GM23338 (cell line): Measurements from ENCODE around the gene SPINK8. TPM values are rescaled to one million over a fixed set of nuclear protein-coding genes. Genes with fewer than 3 reads are reported as not detected.

Experiments
- ATAC-seq: fragments of 200-7000 bp; cut with Tn5 transposase; 3 replicates; pipeline ENCODE4 v1.9.1; 2020
- DNase-seq: peaks from one replicate; pipeline ENCODE4 v3.0.0-alpha.2; 2015; ENCODE audit warnings: low spot score
- H2AFZ ChIP-seq: fragments of 200-600 bp; sonication (generic); 2 replicates; pipeline ENCODE4 v1.8.0; 2016; ENCODE audit warnings: antibody characterized with exemption, mild to moderate bottlenecking, moderate library complexity
- H3F3A ChIP-seq: fragments of 200-600 bp; sonication (generic); replicated peaks from 2 replicates; pipeline ENCODE4 v1.8.0; 2017; ENCODE audit warnings: antibody characterized with exemption, mixed run types, low read depth
- H3K27ac ChIP-seq: fragments of 200-600 bp; sonication (generic); 2 replicates; pipeline ENCODE4 v1.6.1; 2016; ENCODE audit warnings: low read depth
- H3K27me3 ChIP-seq: fragments of 200-600 bp; sonication (generic); 2 replicates; pipeline ENCODE4 v1.8.0; 2016; ENCODE audit warnings: mild to moderate bottlenecking, mixed run types, moderate library complexity; ENCODE audit not compliant: insufficient read depth
- H3K36me3 ChIP-seq: fragments of 200-600 bp; sonication (generic); 2 replicates; pipeline ENCODE4 v1.8.0; 2016; ENCODE audit warnings: mild to moderate bottlenecking; ENCODE audit not compliant: insufficient read depth
- H3K4me1 ChIP-seq: fragments of 200-600 bp; sonication (generic); 2 replicates; pipeline ENCODE4 v1.8.0; 2016; ENCODE audit warnings: mild to moderate bottlenecking, moderate library complexity; ENCODE audit not compliant: insufficient read depth
- H3K4me2 ChIP-seq: fragments of 200-600 bp; sonication (generic); 2 replicates; pipeline ENCODE4 v1.7.1; 2017; ENCODE audit warnings: mixed run types
- H3K4me3 ChIP-seq: fragments of 200-600 bp; sonication (generic); 2 replicates; pipeline ENCODE4 v1.6.1; 2016; ENCODE audit warnings: mixed run types
- H3K79me2 ChIP-seq: fragments of 200-600 bp; sonication (generic); replicated peaks from 2 replicates; pipeline ENCODE4 v1.8.0; 2017; ENCODE audit warnings: mild to moderate bottlenecking; ENCODE audit not compliant: insufficient read depth
- H3K9me2 ChIP-seq: fragments of 200-600 bp; sonication (generic); 2 replicates; pipeline ENCODE4 v1.8.0; 2017; ENCODE audit not compliant: insufficient read depth
- H4K20me1 ChIP-seq: fragments of 200-600 bp; sonication (generic); replicated peaks from 2 replicates; pipeline ENCODE4 v1.8.0; 2017; ENCODE audit warnings: mild to moderate bottlenecking; ENCODE audit not compliant: insufficient read depth
- H3K27ac Mint-ChIP-seq: 2 replicates; pipeline ENCODE4 v1.8.0; 2020; ENCODE audit warnings: inconsistent platforms, mild to moderate bottlenecking, moderate library complexity, mixed read lengths
- H3K27me3 Mint-ChIP-seq: 3 replicates; pipeline ENCODE4 v1.8.0; 2022; ENCODE audit warnings: low read depth, mild to moderate bottlenecking, moderate library complexity, mixed read lengths, inconsistent platforms; ENCODE audit not compliant: insufficient read depth, poor library complexity
- H3K36me3 Mint-ChIP-seq: 3 replicates; pipeline ENCODE4 v1.8.0; 2021; ENCODE audit warnings: low read depth, mild to moderate bottlenecking, inconsistent platforms, moderate library complexity, mixed read lengths
- H3K4me1 Mint-ChIP-seq: 3 replicates; pipeline ENCODE4 v1.8.0; 2020; ENCODE audit warnings: mild to moderate bottlenecking, inconsistent platforms, mixed read lengths
- H3K4me3 Mint-ChIP-seq: 3 replicates; pipeline ENCODE4 v1.8.0; 2021; ENCODE audit warnings: moderate library complexity, mild to moderate bottlenecking, inconsistent platforms, mixed read lengths
- H3K9me3 Mint-ChIP-seq: 3 replicates; pipeline ENCODE4 v1.8.0; 2020; ENCODE audit warnings: moderate library complexity, mild to moderate bottlenecking, inconsistent platforms, mixed read lengths
- ETS1 ChIP-seq: IDR thresholded peaks from 2 replicates; pipeline ENCODE4 v1.6.1; 2016; ENCODE audit warnings: antibody characterized with exemption
- EZH2 ChIP-seq: fragments of 200-600 bp; sonication (generic); IDR thresholded peaks from one replicate; pipeline ENCODE4 v1.8.0; 2017; ENCODE audit warnings: antibody characterized with exemption, mild to moderate bottlenecking, low read depth; ENCODE audit not compliant: unreplicated experiment
- JUNB ChIP-seq: IDR thresholded peaks from one replicate; pipeline ENCODE4 v1.6.1; 2016; ENCODE audit warnings: antibody characterized with exemption; ENCODE audit not compliant: unreplicated experiment
- NANOG ChIP-seq: IDR thresholded peaks from 2 replicates; pipeline ENCODE4 v1.6.1; 2016; ENCODE audit warnings: antibody characterized with exemption, borderline replicate concordance
- STAT1 ChIP-seq: IDR thresholded peaks from one replicate; pipeline ENCODE4 v1.6.1; 2016; ENCODE audit warnings: antibody characterized with exemption; ENCODE audit not compliant: unreplicated experiment
- ZNF114 ChIP-seq: fragments of 250-450 bp; sonication (Bioruptor Pico); IDR thresholded peaks from 2 replicates; pipeline ENCODE4 v1.5.0; 2020; ENCODE audit warnings: mild to moderate bottlenecking, moderate library complexity
- ZNF331 ChIP-seq: fragments of 250-450 bp; sonication (Bioruptor Pico); IDR thresholded peaks from 2 replicates; pipeline ENCODE4 v1.5.0; 2020; ENCODE audit warnings: low read depth, mild to moderate bottlenecking, moderate library complexity
- ZNF462 ChIP-seq: fragments of 250-450 bp; sonication (Bioruptor Pico); IDR thresholded peaks from 2 replicates; pipeline ENCODE4 v1.5.0; 2020; ENCODE audit warnings: mild to moderate bottlenecking, moderate library complexity
- polyA plus RNA-seq: library from polyadenylated mRNA; unstranded; fragments of >200 nt; fragmentation: Nextera tagmentation; extraction: Ambion mirVana; gene quantifications from 2 replicates; pipeline ENCODE4 v1.2.1, GENCODE V29; 2016
- total RNA-seq: library from RNA; depleted of rRNA; stranded (reverse); fragments of >200 nt; shearing (Covaris generic); gene quantifications from 2 replicates; pipeline ENCODE4 v1.2.3, GENCODE V29; 2014

SPINK8 gene
- total and polyA plus RNA-seq, 2 experiments from 2014 or later, result not detected

- TF ChIP-seq ETS1, result no peak
- no peak for TF ChIP-seq NANOG
- no peak for TF ChIP-seq JUNB
- no peak for TF ChIP-seq ZNF331 (CRISPR knock-in tag)
These were observed 30.4 kb downstream of the SPINK8 start (continued) for GRCh38 chr3:48303021-48303420.

- H3K4me2 ChIP-seq, result peak overlapping the region; percentile 89
- DNase-seq, result peak; percentile 30
- H4K20me1 ChIP-seq, result no peaks in the 10 kb centered on the region
- H3K4me1 Mint-ChIP-seq, result peaks cover 13% of the 10 kb centered on the region; the same call in 2 of the 3 replicates
- ATAC-seq, result peak; percentile 25
- H3K27ac ChIP-seq, result peak overlapping the region; percentile 95
- H2AFZ ChIP-seq, result peak overlapping the region; percentile 99
- peak overlapping the region; percentile 84 for H3K4me3 Mint-ChIP-seq
- no peaks in the 10 kb centered on the region for H3K9me3 Mint-ChIP-seq
- TF ChIP-seq ETS1 (no peak), STAT1 (no peak), EZH2 (no peak), ZNF114 (CRISPR knock-in tag) (no peak), ZNF462 (no peak)
- no peaks in the 10 kb centered on the region; the same call in 1 of the 2 replicates for H3K79me2 ChIP-seq
- peak overlapping the region; percentile 57 for H3K27ac Mint-ChIP-seq
- H3F3A ChIP-seq, result peaks cover 4% of the 10 kb centered on the region; the same call in 1 of the 2 replicates
- peaks cover 11% of the 10 kb centered on the region for H3K4me1 ChIP-seq
- H3K27me3 ChIP-seq, result peaks cover 7% of the 10 kb centered on the region
- peaks cover 7% of the 10 kb centered on the region for H3K36me3 Mint-ChIP-seq
- H3K27me3 Mint-ChIP-seq, result peaks cover 3% of the 10 kb centered on the region
- H3K4me3 ChIP-seq, result peak overlapping the region; percentile 79
- H3K36me3 ChIP-seq, result no peaks in the 10 kb centered on the region
- H3K9me2 ChIP-seq, result no peaks in the 10 kb centered on the region
These were observed 31.7 kb downstream of the SPINK8 start for GRCh38 chr3:48301800-48302166.
